Karpas-422 (cell line): ENCODE measurements around the gene DDIAS. TPM values are rescaled to one million over a fixed set of nuclear protein-coding genes. Genes with fewer than 3 reads are reported as not detected.
"Not testable (repeated sequence)": the region's sequence is repeated elsewhere in the genome, so short reads cannot be mapped to it uniquely, and the experiment has no call there.

Experiments used
- DNase-seq: peaks from one replicate; pipeline ENCODE4 v3.0.0-alpha.2; 2015
- H2AFZ ChIP-seq: fragments of 200-600 bp; sonication (generic); 2 replicates; pipeline ENCODE4 v1.6.1; 2014; ENCODE audit warnings: antibody characterized with exemption, low read length, mixed read lengths
- H3K27ac ChIP-seq: fragments of 200-600 bp; sonication (generic); 2 replicates; pipeline ENCODE4 v1.5.1; 2014; ENCODE audit warnings: mild to moderate bottlenecking, low read length, moderate library complexity
- H3K27me3 ChIP-seq: fragments of 200-600 bp; sonication (generic); 2 replicates; pipeline ENCODE4 v1.6.1; 2014; ENCODE audit warnings: low read length, mixed read lengths
- H3K36me3 ChIP-seq: fragments of 200-600 bp; sonication (generic); 2 replicates; pipeline ENCODE4 v1.6.1; 2014; ENCODE audit warnings: low read length, mixed read lengths; ENCODE audit not compliant: insufficient read depth
- H3K4me1 ChIP-seq: fragments of 200-600 bp; sonication (generic); 2 replicates; pipeline ENCODE4 v1.6.1; 2014; ENCODE audit warnings: mild to moderate bottlenecking, low read length, mixed read lengths
- H3K4me2 ChIP-seq: fragments of 200-600 bp; sonication (generic); 2 replicates; pipeline ENCODE4 v1.6.1; 2014; ENCODE audit warnings: low read length, low read depth, mild to moderate bottlenecking; ENCODE audit not compliant: poor library complexity, severe bottlenecking
- H3K4me3 ChIP-seq: fragments of 200-600 bp; sonication (generic); 2 replicates; pipeline ENCODE4 v1.5.1; 2014; ENCODE audit warnings: mild to moderate bottlenecking, antibody characterized with exemption, low read length, mixed read lengths
- H3K79me2 ChIP-seq: fragments of 200-600 bp; sonication (generic); 2 replicates; pipeline ENCODE4 v1.6.1; 2014; ENCODE audit warnings: mild to moderate bottlenecking, low read length, mixed read lengths
- H3K9ac ChIP-seq: fragments of 200-600 bp; sonication (generic); 2 replicates; pipeline ENCODE4 v1.6.0; 2014; ENCODE audit warnings: low read length
- H3K9me2 ChIP-seq: fragments of 200-600 bp; sonication (generic), shearing (Covaris generic); replicated peaks from 2 replicates; pipeline ENCODE4 v1.6.0; 2014; ENCODE audit warnings: mild to moderate bottlenecking, low read length, moderate library complexity; ENCODE audit not compliant: insufficient read depth
- H3K9me3 ChIP-seq: fragments of 300-700, 200-600 bp; sonication (generic); 2 replicates; pipeline ENCODE4 v1.6.1; 2014; ENCODE audit warnings: low read length, mixed read lengths
- H4K20me1 ChIP-seq: fragments of 200-600 bp; sonication (generic); 2 replicates; pipeline ENCODE4 v1.6.1; 2014; ENCODE audit warnings: mild to moderate bottlenecking, antibody characterized with exemption, low read length, low read depth; ENCODE audit not compliant: insufficient read depth
- total RNA-seq: library from RNA; depleted of rRNA; stranded (reverse); fragments of >200 nt; shearing (Covaris generic); gene quantifications from 2 replicates; pipeline ENCODE4 v1.2.3, GENCODE V29; 2014; ENCODE audit warnings: low replicate concordance

DDIAS gene
- total RNA-seq, 1 experiment from 2014 or later: 26.8 TPM

DNA sequence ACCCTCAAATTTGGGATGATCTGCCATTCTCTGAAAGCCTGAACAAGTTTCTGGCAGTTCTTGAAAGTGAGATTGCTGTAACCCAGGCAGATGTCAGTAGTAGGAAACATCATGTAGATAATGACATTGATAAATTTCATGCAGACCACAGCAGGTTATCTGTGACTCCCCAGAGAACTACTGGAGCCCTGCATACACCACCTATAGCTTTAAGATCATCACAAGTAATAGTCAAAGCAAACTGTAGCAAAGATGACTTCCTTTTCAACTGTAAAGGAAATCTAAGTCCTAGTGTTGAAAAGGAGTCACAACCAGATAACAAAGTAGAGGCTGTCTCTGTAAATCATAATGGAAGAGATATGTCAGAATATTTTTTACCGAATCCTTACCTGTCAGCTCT is 31.0 kb downstream of the DDIAS start:
- H3K9me3 ChIP-seq: no peaks in the 10 kb centered on the region
- peak overlapping the region; percentile 97 for H3K27ac ChIP-seq
- no peaks in the 10 kb centered on the region for H4K20me1 ChIP-seq
- H3K9me2 ChIP-seq: no peaks in the 10 kb centered on the region
- H3K4me2 ChIP-seq: peak overlapping the region; percentile 30
- no peaks in the 10 kb centered on the region for H3K27me3 ChIP-seq
- no peak overlapping the region; the same call in 1 of the 2 replicates for H3K4me3 ChIP-seq
- DNase-seq: peak; percentile 63
- no peak overlapping the region for H2AFZ ChIP-seq
- peaks cover 12% of the 10 kb centered on the region for H3K79me2 ChIP-seq
- H3K9ac ChIP-seq: peak overlapping the region; percentile 56
- H3K4me1 ChIP-seq: peaks cover 64% of the 10 kb centered on the region
- H3K36me3 ChIP-seq: peaks cover 63% of the 10 kb centered on the region

DNA sequence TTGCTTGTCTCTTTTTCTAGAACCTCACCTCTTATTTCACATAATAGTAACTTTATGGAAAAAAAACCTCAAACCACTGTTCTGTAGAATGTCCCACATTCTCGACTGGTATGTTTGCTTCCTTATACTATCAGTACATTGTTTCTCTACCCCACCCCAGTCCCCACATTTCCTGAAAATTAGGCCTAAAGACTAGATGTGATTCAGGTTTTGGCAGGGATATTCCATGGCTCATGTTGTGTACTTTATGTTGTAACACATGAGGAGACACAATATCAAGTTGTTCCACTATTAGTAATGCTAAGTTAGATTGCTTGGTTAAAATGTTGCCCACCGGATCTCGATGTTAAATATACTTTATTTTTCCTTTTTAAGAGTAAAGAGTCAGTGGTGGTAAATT is 34.7 kb downstream of the DDIAS start:
- Histone ChIP-seq H3K36me3 (peaks cover 53% of the 10 kb centered on the region), H2AFZ (no peak overlapping the region), H4K20me1 (no peaks in the 10 kb centered on the region), H3K9me3 (no peaks in the 10 kb centered on the region), H3K27me3 (no peaks in the 10 kb centered on the region), H3K4me3 (no peak overlapping the region), H3K9ac (no peak overlapping the region), H3K9me2 (no peaks in the 10 kb centered on the region), H3K4me1 (peaks cover 27% of the 10 kb centered on the region), H3K4me2 (no peak overlapping the region), H3K27ac (no peak overlapping the region), H3K79me2 (no peaks in the 10 kb centered on the region)
- no peak for DNase-seq

DNA sequence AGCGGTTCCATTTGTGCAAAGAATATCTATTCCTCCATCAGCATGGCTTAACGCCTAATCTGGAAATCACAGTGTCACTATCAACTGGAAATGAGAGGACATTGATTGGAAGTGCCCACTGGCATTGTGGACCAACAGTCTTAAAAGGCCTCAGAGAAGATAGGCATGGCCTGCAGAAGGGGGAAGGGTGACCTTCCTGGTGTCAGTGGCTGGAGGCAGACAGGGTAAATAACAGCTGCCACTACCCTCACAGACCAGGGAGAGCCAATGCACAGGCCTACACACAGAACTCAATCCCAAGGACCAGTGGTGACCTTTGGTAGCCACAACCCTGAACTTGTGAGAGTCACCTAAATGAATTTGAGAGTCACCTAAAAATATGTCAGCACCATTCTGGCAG is 36.0 kb downstream of the DDIAS start:
- H3K27ac ChIP-seq: no peak overlapping the region
- no peak overlapping the region for H3K4me3 ChIP-seq
- H3K9ac ChIP-seq: no peak overlapping the region
- no peaks in the 10 kb centered on the region for H3K9me3 ChIP-seq
- no peaks in the 10 kb centered on the region for H3K9me2 ChIP-seq
- no peak overlapping the region for H3K4me2 ChIP-seq
- no peaks in the 10 kb centered on the region for H3K79me2 ChIP-seq
- DNase-seq: no peak
- no peaks in the 10 kb centered on the region for H3K27me3 ChIP-seq
- peaks cover 14% of the 10 kb centered on the region for H3K4me1 ChIP-seq
- no peak overlapping the region for H2AFZ ChIP-seq
- H3K36me3 ChIP-seq: peaks cover 40% of the 10 kb centered on the region
- no peaks in the 10 kb centered on the region for H4K20me1 ChIP-seq

DNA sequence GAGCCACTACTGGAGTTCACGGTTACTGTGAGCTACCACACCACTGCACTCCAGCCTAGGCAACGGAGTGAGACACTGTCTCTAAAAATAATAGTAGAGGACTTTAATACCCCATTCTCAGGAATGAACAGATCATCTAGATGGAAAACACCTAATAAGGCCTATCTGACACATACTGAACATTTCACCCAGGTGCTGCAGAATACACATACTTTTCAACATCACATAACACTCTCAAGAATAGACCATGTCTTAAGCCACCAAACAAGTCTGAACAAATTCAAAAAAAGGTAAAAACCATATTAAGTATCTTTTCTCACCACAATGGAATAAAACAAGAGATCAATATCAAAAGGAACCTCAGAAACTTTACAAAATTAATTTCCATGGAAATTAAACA is 37.9 kb downstream of the DDIAS start:
- H4K20me1 ChIP-seq: no peaks in the 10 kb centered on the region
- no peak overlapping the region for H3K4me2 ChIP-seq
- no peak overlapping the region for H3K27ac ChIP-seq
- peaks cover 21% of the 10 kb centered on the region for H3K36me3 ChIP-seq
- no peaks in the 10 kb centered on the region for H3K27me3 ChIP-seq
- DNase-seq: no peak
- H3K9me2 ChIP-seq: no peaks in the 10 kb centered on the region
- H3K4me1 ChIP-seq: no peaks in the 10 kb centered on the region
- no peaks in the 10 kb centered on the region for H3K9me3 ChIP-seq
- H3K4me3 ChIP-seq: no peak overlapping the region
- no peaks in the 10 kb centered on the region for H3K79me2 ChIP-seq
- H3K9ac ChIP-seq: no peak overlapping the region
- H2AFZ ChIP-seq: no peak overlapping the region

DNA sequence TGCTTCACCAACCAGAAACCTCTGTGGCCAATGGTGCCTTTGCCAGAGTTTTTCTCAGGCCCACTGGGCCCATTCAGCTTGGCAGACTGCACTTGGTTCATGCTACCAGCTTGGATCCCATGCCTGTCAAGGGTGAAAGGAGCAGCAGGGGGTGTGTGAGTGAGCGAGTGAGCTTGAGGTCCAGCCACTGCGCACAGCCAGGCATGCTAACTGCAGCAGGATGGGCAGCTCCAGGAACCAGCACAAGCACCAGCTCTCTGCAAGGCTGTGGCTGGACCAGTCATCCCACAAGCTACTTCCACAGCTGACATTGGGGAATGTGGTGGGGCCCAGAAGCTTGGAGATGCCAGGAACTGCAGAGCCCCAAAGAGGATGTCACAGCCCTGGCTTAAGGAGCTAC is 40.8 kb downstream of the DDIAS start:
- H3K36me3 ChIP-seq: 0 out of 2 replicates have a peak, but pooled peaks cover under 1% of the 10 kb centered on the region
- peaks cover 22% of the 10 kb centered on the region for H3K4me1 ChIP-seq
- no peak overlapping the region for H3K27ac ChIP-seq
- no peak overlapping the region for H2AFZ ChIP-seq
- DNase-seq: no peak
- no peak overlapping the region for H3K4me2 ChIP-seq
- H3K27me3 ChIP-seq: no peaks in the 10 kb centered on the region
- H3K79me2 ChIP-seq: no peaks in the 10 kb centered on the region
- no peak overlapping the region for H3K4me3 ChIP-seq
- no peaks in the 10 kb centered on the region for H3K9me2 ChIP-seq
- no peaks in the 10 kb centered on the region for H3K9me3 ChIP-seq
- no peak overlapping the region for H3K9ac ChIP-seq
- no peaks in the 10 kb centered on the region for H4K20me1 ChIP-seq

DNA sequence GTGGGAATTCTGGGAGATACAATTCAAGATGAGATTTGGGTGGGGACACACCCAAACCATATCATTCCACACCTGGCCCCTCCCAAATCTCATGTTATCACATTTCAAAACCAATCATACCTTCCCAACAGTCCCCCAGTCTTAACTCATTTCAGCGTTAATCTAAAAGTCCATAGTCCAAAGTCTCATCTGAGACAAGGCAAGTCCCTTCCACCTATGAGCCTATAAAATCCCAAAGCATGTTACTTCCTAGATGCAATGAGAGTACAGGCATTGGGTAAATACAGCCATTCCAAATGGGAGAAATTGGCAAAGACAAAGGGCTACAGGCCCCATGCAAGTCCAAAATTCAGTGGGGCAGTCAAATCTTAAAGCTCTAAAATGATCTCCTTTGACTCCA is 41.9 kb downstream of the DDIAS start:
- not testable (repeated sequence) for H3K9me3 ChIP-seq, H3K79me2 ChIP-seq, H3K9ac ChIP-seq, H3K27ac ChIP-seq, H3K4me3 ChIP-seq, H3K36me3 ChIP-seq, H4K20me1 ChIP-seq, H3K4me2 ChIP-seq, H3K27me3 ChIP-seq, H2AFZ ChIP-seq, H3K9me2 ChIP-seq, DNase-seq
- peaks cover 30% of the 10 kb centered on the region for H3K4me1 ChIP-seq

DNA sequence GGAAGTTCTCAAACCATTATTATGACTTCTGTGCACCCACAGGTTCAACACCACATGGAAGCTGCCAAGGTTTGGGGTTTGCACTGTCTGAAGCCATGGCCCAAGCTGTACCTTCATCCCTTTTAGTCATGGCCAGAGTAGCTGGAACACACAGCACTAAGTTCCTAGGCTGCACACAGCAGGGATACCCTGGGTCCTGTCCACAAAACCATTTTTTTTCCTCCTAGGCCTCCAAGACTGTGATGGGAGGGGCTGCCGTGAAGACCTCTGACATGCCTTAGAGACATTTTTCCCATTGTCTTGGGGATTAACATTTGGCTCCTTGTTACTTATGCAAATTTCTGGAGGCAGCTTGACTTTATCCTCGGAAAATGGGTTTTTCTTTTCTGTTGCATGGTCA is 42.7 kb downstream of the DDIAS start:
- Histone ChIP-seq H3K9me3 (no peaks in the 10 kb centered on the region), H4K20me1 (no peaks in the 10 kb centered on the region), H2AFZ (no peak overlapping the region), H3K9me2 (no peaks in the 10 kb centered on the region), H3K4me1 (peaks cover 30% of the 10 kb centered on the region), H3K4me2 (no peak overlapping the region), H3K4me3 (no peak overlapping the region), H3K9ac (no peak overlapping the region), H3K27ac (no peak overlapping the region), H3K27me3 (no peaks in the 10 kb centered on the region), H3K79me2 (no peaks in the 10 kb centered on the region), H3K36me3 (no peaks in the 10 kb centered on the region)
- DNase-seq: no peak

DNA sequence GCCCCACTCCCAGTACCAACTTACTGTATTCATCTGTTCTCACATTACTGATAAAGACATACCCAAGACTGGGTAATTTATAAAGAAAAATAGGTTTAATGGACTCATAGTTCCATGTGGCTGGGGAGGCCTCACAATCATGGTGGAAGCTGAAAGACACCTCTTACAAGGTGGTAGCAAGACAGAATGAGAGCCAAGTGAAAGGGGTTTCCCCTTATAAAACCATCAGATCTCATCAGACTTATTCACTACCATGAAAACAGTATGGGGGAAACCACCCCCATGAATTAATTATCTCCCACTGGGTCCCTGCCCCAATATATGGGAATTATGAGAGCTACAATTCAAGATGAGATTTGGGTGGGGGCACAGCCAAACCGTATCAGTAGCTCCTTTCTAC is 43.5 kb downstream of the DDIAS start:
- DNase-seq, H3K27me3 ChIP-seq: not testable (repeated sequence)

DNA sequence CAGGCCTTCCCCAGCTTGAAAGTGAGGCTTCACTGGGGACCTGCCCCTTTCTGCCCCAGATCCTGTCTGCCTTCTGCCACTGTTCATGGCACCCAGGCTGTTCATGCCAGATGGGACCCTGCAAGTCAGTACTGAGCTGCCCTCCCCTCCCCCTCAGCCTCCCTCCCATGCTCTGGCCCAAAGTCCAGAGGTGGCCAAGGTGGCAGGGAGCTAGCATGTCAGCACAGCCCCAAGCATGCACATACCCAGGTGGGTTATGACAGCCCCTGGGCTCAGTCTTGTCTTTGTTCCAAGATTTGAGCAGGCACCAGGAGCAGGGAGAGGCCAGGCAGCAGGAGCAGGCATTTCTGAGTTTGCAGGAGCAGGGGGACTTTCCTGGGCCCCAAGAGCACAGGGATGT is 44.1 kb downstream of the DDIAS start:
- no peaks in the 10 kb centered on the region for H4K20me1 ChIP-seq
- peaks cover 30% of the 10 kb centered on the region for H3K4me1 ChIP-seq
- H3K27me3 ChIP-seq: no peaks in the 10 kb centered on the region
- no peak overlapping the region for H3K4me3 ChIP-seq
- peak overlapping the region; percentile 49; the same call in 1 of the 2 replicates for H3K27ac ChIP-seq
- DNase-seq: no peak
- no peaks in the 10 kb centered on the region for H3K9me3 ChIP-seq
- no peaks in the 10 kb centered on the region for H3K9me2 ChIP-seq
- H3K9ac ChIP-seq: peak overlapping the region; percentile 27
- peak overlapping the region; percentile 33; the same call in 1 of the 2 replicates for H2AFZ ChIP-seq
- no peaks in the 10 kb centered on the region for H3K36me3 ChIP-seq
- peak overlapping the region; percentile 45 for H3K4me2 ChIP-seq
- no peaks in the 10 kb centered on the region for H3K79me2 ChIP-seq

More for the DNA sequence above, 43.5 kb downstream of the DDIAS start:
- H3K9me3 ChIP-seq, H4K20me1 ChIP-seq, H2AFZ ChIP-seq, H3K36me3 ChIP-seq, H3K79me2 ChIP-seq, H3K9me2 ChIP-seq, H3K4me3 ChIP-seq, H3K9ac ChIP-seq, H3K27ac ChIP-seq, H3K4me2 ChIP-seq: not testable (repeated sequence)
- H3K4me1 ChIP-seq: peaks cover 30% of the 10 kb centered on the region
